ENCODE data around the gene SLC35E1.
"Not testable (repeated sequence)": the region's sequence is repeated elsewhere in the genome, so short reads cannot be mapped to it uniquely, and the experiment has no call there.

The SLC35E1 gene

GRCh38 chr19:16520986-16521624 is 51.1 kb downstream of the SLC35E1 start:
- DNase-seq, result no peak

- DNase-seq, result no peak
Measured at GRCh38 chr19:16520074-16520973, 51.9 kb downstream of the SLC35E1 start.

- DNase-seq, result no peak
Measured at GRCh38 chr19:16519230-16519687, 53.0 kb downstream of the SLC35E1 start.

- DNase-seq, result no peak
Measured at GRCh38 chr19:16518483-16519229, 53.6 kb downstream of the SLC35E1 start.

- no peak for DNase-seq
Measured at GRCh38 chr19:16518061-16518460, 54.2 kb downstream of the SLC35E1 start.

- no peak for DNase-seq
Measured at GRCh38 chr19:16516923-16517610, 55.1 kb downstream of the SLC35E1 start.

GRCh38 chr19:16516381-16516780 is 55.8 kb downstream of the SLC35E1 start:
- no peak for DNase-seq

GRCh38 chr19:16514383-16515019 is 57.7 kb downstream of the SLC35E1 start:
- DNase-seq, result no peak

GRCh38 chr19:16512611-16513010 is 59.6 kb downstream of the SLC35E1 start:
- not testable (repeated sequence) for DNase-seq

- no peak for DNase-seq
Measured at GRCh38 chr19:16509141-16510061, 62.8 kb downstream of the SLC35E1 start.

- no peak for DNase-seq
Measured at GRCh38 chr19:16508546-16508945, 63.7 kb downstream of the SLC35E1 start.

- DNase-seq, result no peak
Measured at GRCh38 chr19:16506961-16507360, 65.3 kb downstream of the SLC35E1 start.

- not testable (repeated sequence) for DNase-seq
Measured at GRCh38 chr19:16506161-16506560, 66.1 kb downstream of the SLC35E1 start.

- no peak for DNase-seq
Measured at GRCh38 chr19:16504271-16504670, 67.9 kb downstream of the SLC35E1 start.

Data from suppressor macrophage treated with lipopolysaccharide for 1 hour (primary cell).